ENCODE measurements around the gene TNKS2.

DNA sequence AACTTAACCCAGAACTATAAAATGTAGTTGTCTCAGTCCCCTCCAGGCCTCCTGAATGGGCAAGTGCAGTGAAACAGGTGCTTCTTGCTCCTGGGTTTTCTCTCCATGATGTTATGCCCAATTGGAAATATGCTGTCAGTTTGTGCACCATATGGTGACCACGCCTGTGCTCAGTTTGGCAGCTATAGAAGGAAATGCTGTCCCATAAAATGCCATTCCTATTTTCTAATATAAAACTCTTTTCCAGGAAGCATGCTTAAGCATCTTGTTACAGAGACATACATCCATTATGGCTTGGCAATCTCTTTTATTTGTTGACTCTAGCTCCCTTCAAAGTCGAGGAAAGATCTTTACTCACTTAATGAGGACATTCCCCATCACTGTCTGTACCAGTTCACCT, 65.9 kb downstream of the TNKS2 start:
- TF ChIP-seq POLR2A (IDR thresholded peaks at IDR 0.05; ENCODE audit: low read depth, low read length) (no peak), POLR2AphosphoS5 (IDR thresholded peaks at IDR 0.05; ENCODE audit: low read depth, low read length) (no peak)

Data from GM12892 (cell line).